Epithelial cell of umbilical artery (primary cell): ENCODE measurements around the gene KLHL5. TPM values are rescaled to one million over a fixed set of nuclear protein-coding genes. Genes with fewer than 3 reads are reported as not detected.

Source experiments
- total RNA-seq: library from RNA; depleted of rRNA; stranded (reverse); fragments of >200 nt; gene quantifications from 2 replicates; pipeline ENCODE4 v1.2.3, GENCODE V29; 2014

The KLHL5 gene
- 76.0 and 79.8 TPM in 2 replicates for total RNA-seq

GRCh38 chr4:39062094-39062769, at the start of gene KLHL5:
Gene KLHL5, plus strand, starts transcription at chr4:39062232. Its CDS starts 421 bp downstream, at chr4:39062653.

GRCh38 chr4:39032218-39033085, 29.6 kb upstream of the KLHL5 start, which contains the start of gene TMEM156:
Gene TMEM156, minus strand, starts transcription at chr4:39032409. Its CDS starts 96 bp downstream, at chr4:39032313.

Other genes with a start within 250 kb of the KLHL5 start
- 0.65 and 0.76 TPM in 2 replicates for gene TLR6, start 205.4 kb upstream of the KLHL5 start, total RNA-seq
- 145 and 237 TPM in 2 replicates for gene FAM114A1, start 194.4 kb upstream of the KLHL5 start, total RNA-seq
- 0.61 and 1.9 TPM in 2 replicates for gene TMEM156, start 29.8 kb upstream of the KLHL5 start, total RNA-seq
- gene WDR19, start 120.3 kb downstream of the KLHL5 start, total RNA-seq, result 18.2 and 22.0 TPM in 2 replicates